Skeletal muscle satellite cell (primary cell): ENCODE data around the gene LARP1B.
"Not testable (repeated sequence)": the region's sequence is repeated elsewhere in the genome, so short reads cannot be mapped to it uniquely, and the experiment has no call there.

ENCODE experiments used
- H3K27me3 ChIP-seq: 2 replicates; pipeline ENCODE4 v1.7.0; 2013; ENCODE audit warnings: low read length; ENCODE audit not compliant: control insufficient read depth, insufficient read depth
- H3K36me3 ChIP-seq: 2 replicates; pipeline ENCODE4 v1.7.0; 2013; ENCODE audit warnings: mild to moderate bottlenecking, control low read depth, low read length; ENCODE audit not compliant: insufficient read depth
- H3K4me1 ChIP-seq: 2 replicates; pipeline ENCODE4 v1.7.0; 2013; ENCODE audit warnings: low read length; ENCODE audit not compliant: control insufficient read depth, insufficient read depth
- H3K4me2 ChIP-seq: 2 replicates; pipeline ENCODE4 v1.7.0; 2013; ENCODE audit warnings: mild to moderate bottlenecking, low read length
- H3K4me3 ChIP-seq: 2 replicates; pipeline ENCODE4 v1.7.0; 2013; ENCODE audit warnings: low read length
- H3K9ac ChIP-seq: 2 replicates; pipeline ENCODE4 v1.7.0; 2013; ENCODE audit warnings: mild to moderate bottlenecking, low read depth, low read length, moderate library complexity
- H3K9me3 ChIP-seq: replicated peaks from 2 replicates; pipeline ENCODE4 v1.7.0; 2013; ENCODE audit warnings: mild to moderate bottlenecking, control low read depth, low read length

Gene LARP1B

GRCh38 chr4:128232719-128233118 lies 171.6 kb downstream of the LARP1B start:
- Histone ChIP-seq H3K4me3 (no peak overlapping the region), H3K4me2 (no peak overlapping the region), H3K27me3 (no peaks in the 10 kb centered on the region), H3K9me3 (no peaks in the 10 kb centered on the region), H3K4me1 (peaks cover 19% of the 10 kb centered on the region), H3K9ac (no peak overlapping the region), H3K36me3 (no peaks in the 10 kb centered on the region)

- Histone ChIP-seq H3K4me3 (no peak overlapping the region), H3K4me2 (no peak overlapping the region), H3K4me1 (no peaks in the 10 kb centered on the region)
Observed at GRCh38 chr4:128234836-128235235, 173.7 kb downstream of the LARP1B start.

GRCh38 chr4:128241019-128241418 lies 179.9 kb downstream of the LARP1B start:
- H3K9me3 ChIP-seq, result no peaks in the 10 kb centered on the region
- H3K27me3 ChIP-seq, result no peaks in the 10 kb centered on the region
- peak overlapping the region; percentile 38 for H3K9ac ChIP-seq
- peak overlapping the region; percentile 57 for H3K4me2 ChIP-seq
- peaks cover 20% of the 10 kb centered on the region for H3K4me1 ChIP-seq
- peak overlapping the region; percentile 20 for H3K4me3 ChIP-seq
- no peaks in the 10 kb centered on the region for H3K36me3 ChIP-seq

More at GRCh38 chr4:128234836-128235235, 173.7 kb downstream of the LARP1B start:
- H3K9ac ChIP-seq, result no peak overlapping the region
- H3K36me3 ChIP-seq, result no peaks in the 10 kb centered on the region
- no peaks in the 10 kb centered on the region for H3K27me3 ChIP-seq
- H3K9me3 ChIP-seq, result no peaks in the 10 kb centered on the region

- H3K4me2 ChIP-seq, result peak overlapping the region; percentile 57
- peak overlapping the region; percentile 48 for H3K9ac ChIP-seq
- H3K9me3 ChIP-seq, result no peaks in the 10 kb centered on the region
- no peaks in the 10 kb centered on the region for H3K27me3 ChIP-seq
- peak overlapping the region; percentile 20 for H3K4me3 ChIP-seq
- peaks cover 20% of the 10 kb centered on the region for H3K4me1 ChIP-seq
- no peaks in the 10 kb centered on the region for H3K36me3 ChIP-seq
Observed at GRCh38 chr4:128241425-128241913, 180.4 kb downstream of the LARP1B start.

- H3K9me3 ChIP-seq, result no peaks in the 10 kb centered on the region
- no peaks in the 10 kb centered on the region for H3K36me3 ChIP-seq
- H3K4me1 ChIP-seq, result peaks cover 20% of the 10 kb centered on the region
- H3K4me2 ChIP-seq, result peak overlapping the region; percentile 57
- H3K4me3 ChIP-seq, result no peak overlapping the region
- H3K27me3 ChIP-seq, result no peaks in the 10 kb centered on the region
- peak overlapping the region; percentile 48 for H3K9ac ChIP-seq
Observed at GRCh38 chr4:128241981-128242380, 180.9 kb downstream of the LARP1B start.

- H3K4me3 ChIP-seq, result no peak overlapping the region
- no peak overlapping the region for H3K4me2 ChIP-seq
- no peaks in the 10 kb centered on the region for H3K9me3 ChIP-seq
- H3K27me3 ChIP-seq, result no peaks in the 10 kb centered on the region
- H3K4me1 ChIP-seq, result peaks cover 20% of the 10 kb centered on the region
- no peaks in the 10 kb centered on the region for H3K36me3 ChIP-seq
- no peak overlapping the region for H3K9ac ChIP-seq
Observed at GRCh38 chr4:128242601-128243000, 181.5 kb downstream of the LARP1B start.

GRCh38 chr4:128244379-128244778 lies 183.3 kb downstream of the LARP1B start:
- Histone ChIP-seq H3K4me1 (peaks cover 20% of the 10 kb centered on the region), H3K4me3 (no peak overlapping the region), H3K27me3 (no peaks in the 10 kb centered on the region), H3K4me2 (no peak overlapping the region), H3K9me3 (peaks cover 4% of the 10 kb centered on the region), H3K9ac (no peak overlapping the region), H3K36me3 (no peaks in the 10 kb centered on the region)

GRCh38 chr4:128245391-128245790 lies 184.3 kb downstream of the LARP1B start:
- not testable (repeated sequence) for H3K9ac ChIP-seq, H3K27me3 ChIP-seq, H3K9me3 ChIP-seq, H3K4me2 ChIP-seq, H3K4me3 ChIP-seq, H3K36me3 ChIP-seq
- peaks cover 20% of the 10 kb centered on the region for H3K4me1 ChIP-seq

GRCh38 chr4:128247906-128248305 lies 186.8 kb downstream of the LARP1B start:
- H3K4me3 ChIP-seq, result no peak overlapping the region
- no peaks in the 10 kb centered on the region for H3K4me1 ChIP-seq
- H3K9me3 ChIP-seq, result peaks cover 6% of the 10 kb centered on the region
- no peak overlapping the region for H3K9ac ChIP-seq
- H3K27me3 ChIP-seq, result no peaks in the 10 kb centered on the region
- no peaks in the 10 kb centered on the region for H3K36me3 ChIP-seq
- H3K4me2 ChIP-seq, result no peak overlapping the region

GRCh38 chr4:128249787-128250668 lies 188.9 kb downstream of the LARP1B start:
- Histone ChIP-seq H3K4me3 (no peak overlapping the region), H3K9ac (no peak overlapping the region), H3K4me1 (no peaks in the 10 kb centered on the region), H3K36me3 (no peaks in the 10 kb centered on the region), H3K4me2 (no peak overlapping the region), H3K27me3 (no peaks in the 10 kb centered on the region), H3K9me3 (peaks cover 6% of the 10 kb centered on the region)

GRCh38 chr4:128255906-128256305 lies 194.8 kb downstream of the LARP1B start:
- H3K9ac ChIP-seq, result no peak overlapping the region
- H3K9me3 ChIP-seq, result no peaks in the 10 kb centered on the region
- no peaks in the 10 kb centered on the region for H3K4me1 ChIP-seq
- no peak overlapping the region for H3K4me2 ChIP-seq
- H3K4me3 ChIP-seq, result no peak overlapping the region
- no peaks in the 10 kb centered on the region for H3K36me3 ChIP-seq
- no peaks in the 10 kb centered on the region for H3K27me3 ChIP-seq

GRCh38 chr4:128256539-128256938 lies 195.4 kb downstream of the LARP1B start:
- no peaks in the 10 kb centered on the region for H3K9me3 ChIP-seq
- no peak overlapping the region for H3K4me2 ChIP-seq
- no peak overlapping the region for H3K9ac ChIP-seq
- H3K4me1 ChIP-seq, result no peaks in the 10 kb centered on the region
- H3K4me3 ChIP-seq, result no peak overlapping the region
- H3K36me3 ChIP-seq, result no peaks in the 10 kb centered on the region
- H3K27me3 ChIP-seq, result no peaks in the 10 kb centered on the region
